HG03196 (cell line): ENCODE measurements around the gene GPR89B.
"Not testable (repeated sequence)": the region's sequence is repeated elsewhere in the genome, so short reads cannot be mapped to it uniquely, and the experiment has no call there.

Source experiments
- ATAC-seq: cut with Tn5 transposase; IDR thresholded peaks from one replicate; pipeline ENCODE4 v1.9.1; 2021; ENCODE audit not compliant: unreplicated experiment

Gene GPR89B

GRCh38 chr1:147928236-147929132 is at the start of gene GPR89B:
Gene GPR89B, plus strand, starts transcription at chr1:147928420. Its CDS starts 117 bp downstream, at chr1:147928537.
- peak; percentile 97 for ATAC-seq

GRCh38 chr1:147879911-147880310 is 48.3 kb upstream of the GPR89B start:
- no peak for ATAC-seq

- ATAC-seq = no peak
These were observed 45.7 kb upstream of the GPR89B start for GRCh38 chr1:147882535-147882934.

- ATAC-seq = peak; percentile 71
These were observed 37.9 kb upstream of the GPR89B start for GRCh38 chr1:147890177-147890790.

- no peak for ATAC-seq
These were observed 37.1 kb upstream of the GPR89B start for GRCh38 chr1:147891088-147891487.

GRCh38 chr1:147892216-147892615 is 36.0 kb upstream of the GPR89B start:
- ATAC-seq = no peak

- no peak for ATAC-seq
These were observed 35.4 kb upstream of the GPR89B start for GRCh38 chr1:147892731-147893214.

DNA sequence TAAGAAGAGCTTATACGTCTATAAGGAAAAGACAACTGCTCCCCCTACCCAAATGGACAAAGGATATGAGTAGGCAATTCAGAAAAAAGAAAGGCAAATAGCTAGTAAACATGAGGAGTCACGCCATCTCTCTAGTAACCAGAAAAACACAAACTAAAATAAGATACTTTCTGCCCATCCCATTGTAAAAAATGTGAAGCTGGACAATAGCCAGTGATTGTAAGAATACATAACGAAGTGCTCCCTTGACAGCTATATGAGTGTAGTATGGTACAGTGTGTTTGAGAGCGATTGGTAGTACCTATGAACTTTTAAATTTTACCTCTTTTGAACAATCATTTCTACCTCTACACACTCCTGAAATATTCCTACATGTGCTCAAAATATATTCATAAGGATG is 33.1 kb upstream of the GPR89B start:
- ATAC-seq = no peak

- ATAC-seq = no peak
These were observed 31.0 kb upstream of the GPR89B start for GRCh38 chr1:147897029-147897752.

GRCh38 chr1:147897789-147898188 is 30.4 kb upstream of the GPR89B start:
- ATAC-seq = no peak

DNA sequence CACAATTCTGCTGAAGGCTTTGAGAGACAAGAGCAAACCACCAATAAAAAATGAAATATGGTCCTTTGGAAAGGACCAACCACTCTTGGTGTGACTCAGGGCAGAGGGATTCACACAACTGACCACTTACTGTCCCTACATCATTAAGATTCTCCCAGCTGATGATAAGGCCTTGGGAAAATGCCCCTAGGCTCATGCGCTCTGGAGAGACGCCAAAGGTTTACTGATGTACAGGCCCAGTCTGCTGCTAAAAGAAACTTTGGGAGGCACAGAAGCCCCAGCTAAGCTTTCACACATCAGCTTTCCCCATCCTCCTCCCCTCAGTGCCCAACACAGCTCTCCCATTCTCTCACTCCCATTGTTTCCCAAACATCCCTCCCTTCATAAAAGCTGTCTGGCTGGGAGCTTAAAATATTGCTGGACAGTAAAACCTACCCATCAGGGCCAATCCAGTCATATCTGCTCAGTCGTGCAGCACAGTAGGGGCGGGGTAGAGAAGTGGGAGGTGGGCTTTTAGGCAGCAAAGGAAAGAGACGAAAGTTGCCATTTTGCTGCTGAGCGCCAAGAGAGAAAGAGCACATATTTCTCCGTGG is 25.9 kb upstream of the GPR89B start, which contains the start of gene GJA8:
Gene GJA8, plus strand, starts transcription at position 543 of the 593 bp plus-strand sequence. CDS start 5,161 bp downstream, outside the sequence.
- no peak for ATAC-seq

DNA sequence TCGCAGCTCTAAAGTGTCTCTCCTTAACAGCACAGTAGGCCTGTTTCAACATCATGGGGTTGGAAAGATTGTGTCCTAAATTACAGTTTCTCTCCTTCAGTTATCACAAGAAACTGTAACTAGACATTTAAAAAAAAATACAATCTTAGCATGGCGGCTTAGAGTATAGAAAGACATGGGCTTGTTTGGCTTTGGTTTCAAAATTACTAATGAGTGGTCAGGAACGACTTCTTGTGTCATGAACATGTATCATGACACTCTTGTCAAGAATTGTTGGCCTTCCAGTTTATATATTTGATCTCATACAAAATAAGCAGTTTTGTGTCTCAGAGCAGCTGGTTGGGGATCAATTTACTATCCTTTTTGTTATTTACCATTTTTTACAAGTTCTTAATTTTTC is 23.5 kb upstream of the GPR89B start:
- ATAC-seq = no peak

- ATAC-seq = no peak
These were observed 20.3 kb upstream of the GPR89B start for GRCh38 chr1:147907786-147908509.

DNA sequence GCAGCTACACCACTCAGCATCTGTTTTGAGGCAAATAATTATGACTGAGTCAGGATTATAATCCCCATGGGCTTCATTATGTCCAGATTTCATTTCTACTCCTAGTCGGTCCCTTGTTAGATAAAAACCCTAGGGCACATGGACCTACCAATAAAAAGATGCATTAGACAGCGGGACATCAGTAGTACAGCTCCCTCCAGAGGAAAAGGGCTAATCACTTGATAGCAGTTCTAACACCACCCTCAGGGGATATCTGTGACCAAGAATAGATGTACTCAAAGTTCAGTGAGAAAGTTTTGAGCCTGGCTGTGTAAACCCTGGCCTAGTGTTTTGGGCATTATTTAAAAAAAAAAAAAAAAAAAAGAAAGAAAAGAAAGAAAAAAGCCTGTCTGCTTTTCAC is 15.7 kb upstream of the GPR89B start:
- no peak for ATAC-seq

GRCh38 chr1:147913362-147913942 is 14.8 kb upstream of the GPR89B start:
- no peak for ATAC-seq

- no peak for ATAC-seq
These were observed 8.3 kb upstream of the GPR89B start for GRCh38 chr1:147919896-147920295.

DNA sequence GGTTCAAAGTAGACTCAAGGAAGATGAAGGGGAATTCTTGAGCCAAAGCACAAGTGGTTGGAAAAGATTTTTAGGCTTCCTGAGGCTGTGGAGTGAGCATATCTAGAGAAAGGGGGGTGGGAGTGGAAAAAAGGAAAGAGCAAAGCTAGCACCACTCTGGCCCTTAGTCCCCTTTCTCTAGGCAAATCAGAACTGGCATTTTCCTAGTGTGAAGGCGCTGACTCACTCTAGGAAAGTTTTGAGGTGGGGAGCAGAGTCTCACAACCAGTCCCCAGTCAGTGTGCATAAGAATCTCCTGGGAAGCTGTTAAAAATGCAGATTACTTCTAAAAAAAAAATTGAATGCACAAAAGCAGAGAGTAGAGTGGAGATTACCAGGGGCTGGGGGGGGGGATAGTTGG is 3.4 kb upstream of the GPR89B start:
- no peak for ATAC-seq

DNA sequence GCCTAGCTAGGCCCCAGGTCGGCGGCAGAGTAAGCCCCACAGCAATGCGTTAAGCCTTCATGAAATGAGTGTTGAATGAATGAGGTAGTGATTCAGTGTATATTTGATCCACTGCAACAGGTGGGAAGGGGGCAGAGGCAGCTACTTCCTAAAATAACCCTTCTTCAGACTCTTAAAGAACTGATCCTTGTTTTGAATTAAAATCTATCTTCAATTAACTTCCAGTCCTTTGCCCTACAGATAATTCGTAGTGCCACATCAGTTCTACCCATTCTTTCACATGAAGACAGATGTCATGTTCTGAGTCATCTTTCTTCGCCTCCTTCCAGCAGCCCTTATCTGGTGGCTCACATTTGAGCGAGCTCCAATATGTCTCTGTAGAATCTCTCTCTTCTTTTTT is 1.0 kb upstream of the GPR89B start:
- ATAC-seq = not testable (repeated sequence)

DNA sequence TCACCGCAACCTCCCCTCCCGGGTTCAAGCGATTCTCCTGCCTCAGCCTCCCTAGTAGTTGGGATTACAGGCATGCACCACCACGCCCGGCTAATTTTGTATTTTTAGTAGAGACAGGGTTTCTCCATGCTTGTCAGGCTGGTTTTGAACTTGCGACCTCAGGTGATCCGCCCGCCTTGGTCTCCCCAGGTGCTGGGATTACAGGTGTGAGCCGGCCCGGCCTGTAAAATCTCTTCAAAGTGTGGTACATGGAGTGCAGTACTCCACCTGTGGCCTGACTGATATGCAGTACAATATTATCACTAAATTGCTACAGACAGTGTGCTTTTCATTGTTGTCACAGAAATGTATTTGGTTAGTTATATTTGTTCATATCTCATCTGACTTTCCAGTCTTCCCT is 531 bp upstream of the GPR89B start:
- not testable (repeated sequence) for ATAC-seq

DNA sequence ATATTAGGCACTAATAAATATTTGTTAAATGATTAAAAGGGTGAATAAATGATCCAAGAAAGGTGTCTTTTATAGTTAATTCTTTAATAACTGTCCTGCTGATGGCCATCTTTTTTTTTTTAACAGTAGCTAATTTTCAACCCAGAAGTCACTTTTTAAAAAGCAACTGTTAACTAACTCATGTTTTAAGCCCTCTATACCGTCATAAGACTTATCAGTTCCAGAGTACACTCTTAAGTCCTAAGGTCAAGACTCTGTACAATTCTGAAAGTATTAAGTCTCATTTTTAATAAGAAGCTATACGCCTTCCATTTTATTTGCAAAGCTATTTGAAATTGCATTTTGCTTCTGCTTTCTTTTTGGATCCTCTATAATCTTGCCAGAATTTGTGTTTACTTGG is 2.9 kb downstream of the GPR89B start:
- not testable (repeated sequence) for ATAC-seq
